Esophagus squamous epithelium (tissue), 4 donors: ENCODE results near the gene NCBP3.

Source experiments
- POLR2A ChIP-seq, 4 donors: fragments of 450-650 bp; IDR thresholded peaks; one replicate each; pipeline ENCODE4 v1.6.1; 2017; ENCODE audit warnings: antibody characterized with exemption in 4 of 4, mild to moderate bottlenecking in 4 of 4, moderate library complexity in 3 of 4
- TF ChIP-seq, protein P1 (sequence below), 6 experiments: fragments of 450-650 bp in 4 of 6; fragments of 200-600 bp in 2 of 6; sonication (generic) in 2 of 6; IDR thresholded peaks; one replicate each; pipeline ENCODE4 v1.5.1; 2016 to 2019; ENCODE audit warnings: antibody characterized with exemption in 6 of 6, mild to moderate bottlenecking in 4 of 6, moderate library complexity in 4 of 6

DNA sequence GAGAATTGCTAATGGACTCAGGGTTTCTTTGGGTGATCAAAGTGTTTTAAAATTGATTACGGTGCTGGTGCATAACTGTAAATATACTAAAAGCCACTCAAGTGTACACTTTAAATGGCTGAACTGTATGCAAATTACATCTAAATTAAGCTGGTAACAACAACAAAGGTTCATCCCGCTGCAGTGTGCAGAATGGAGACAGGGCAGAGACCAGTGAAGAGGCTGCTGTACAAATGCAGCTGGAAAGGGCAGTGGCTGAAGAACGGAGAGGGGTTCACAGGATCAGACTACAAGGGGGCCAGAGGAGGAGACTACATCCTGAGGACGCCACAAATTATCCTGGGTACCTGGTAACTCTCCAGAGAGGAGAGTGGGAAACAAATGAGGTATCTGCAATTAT lies 36.0 kb downstream of the NCBP3 start:
- TF ChIP-seq, protein P1, sequence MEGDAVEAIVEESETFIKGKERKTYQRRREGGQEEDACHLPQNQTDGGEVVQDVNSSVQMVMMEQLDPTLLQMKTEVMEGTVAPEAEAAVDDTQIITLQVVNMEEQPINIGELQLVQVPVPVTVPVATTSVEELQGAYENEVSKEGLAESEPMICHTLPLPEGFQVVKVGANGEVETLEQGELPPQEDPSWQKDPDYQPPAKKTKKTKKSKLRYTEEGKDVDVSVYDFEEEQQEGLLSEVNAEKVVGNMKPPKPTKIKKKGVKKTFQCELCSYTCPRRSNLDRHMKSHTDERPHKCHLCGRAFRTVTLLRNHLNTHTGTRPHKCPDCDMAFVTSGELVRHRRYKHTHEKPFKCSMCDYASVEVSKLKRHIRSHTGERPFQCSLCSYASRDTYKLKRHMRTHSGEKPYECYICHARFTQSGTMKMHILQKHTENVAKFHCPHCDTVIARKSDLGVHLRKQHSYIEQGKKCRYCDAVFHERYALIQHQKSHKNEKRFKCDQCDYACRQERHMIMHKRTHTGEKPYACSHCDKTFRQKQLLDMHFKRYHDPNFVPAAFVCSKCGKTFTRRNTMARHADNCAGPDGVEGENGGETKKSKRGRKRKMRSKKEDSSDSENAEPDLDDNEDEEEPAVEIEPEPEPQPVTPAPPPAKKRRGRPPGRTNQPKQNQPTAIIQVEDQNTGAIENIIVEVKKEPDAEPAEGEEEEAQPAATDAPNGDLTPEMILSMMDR (IDR thresholded peaks at IDR 0.05), result no peak
- TF ChIP-seq POLR2A (IDR thresholded peaks at IDR 0.05), result no peak
